GM21447 (cell line): Measurements from ENCODE around the gene PSMB8.
"Not testable (repeated sequence)": the region's sequence is repeated elsewhere in the genome, so short reads cannot be mapped to it uniquely, and the experiment has no call there.

Source experiments
- ATAC-seq: cut with Tn5 transposase; IDR thresholded peaks from one replicate; pipeline ENCODE4 v1.9.1; 2021; ENCODE audit not compliant: unreplicated experiment

The PSMB8 gene

GRCh38 chr6:32843979-32844838, at the start of gene PSMB8:
PSMB8 (minus strand) TSS chr6:32844047; CDS start chr6:32843996, 51 bp downstream.
- ATAC-seq: peak; percentile 65

GRCh38 chr6:32890831-32891230, 47.0 kb upstream of the PSMB8 start:
- no peak for ATAC-seq

DNA sequence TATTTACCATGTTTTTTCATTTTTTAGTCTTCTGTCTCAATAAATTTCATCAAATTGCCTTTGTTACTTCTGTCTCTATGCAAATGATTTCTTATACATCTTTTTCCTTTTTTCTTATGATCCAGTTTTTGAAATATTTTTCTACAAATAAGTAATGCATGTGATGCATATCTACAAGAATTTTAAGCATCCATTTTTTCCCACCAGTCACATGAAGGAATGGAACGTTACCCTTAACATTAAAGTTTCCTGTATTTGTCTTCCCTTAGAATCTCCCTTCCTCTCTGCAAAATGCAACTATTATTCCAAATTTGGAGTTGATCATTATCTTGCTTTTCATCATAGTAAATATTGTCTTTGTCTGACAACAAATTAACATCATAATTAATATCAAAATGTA, 45.7 kb upstream of the PSMB8 start:
- no peak for ATAC-seq

DNA sequence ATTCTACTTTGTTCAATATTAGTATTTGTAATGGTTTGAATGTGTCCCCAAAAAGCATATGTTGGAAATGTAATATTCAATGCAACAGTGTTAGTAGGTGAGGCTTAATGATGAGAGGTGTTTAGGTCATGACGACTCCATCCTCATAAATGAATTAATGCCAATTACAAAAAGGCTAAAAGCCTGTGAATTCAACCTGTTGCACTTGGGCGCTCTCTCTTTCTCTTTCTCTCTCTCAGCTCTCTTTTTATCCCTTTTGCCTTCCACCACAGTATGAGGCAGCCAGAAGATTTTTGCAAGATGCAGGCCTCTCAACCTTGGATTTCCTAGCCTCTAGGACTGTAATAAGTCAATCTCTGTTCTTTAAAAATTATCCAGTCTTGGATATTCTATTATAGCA, 44.7 kb upstream of the PSMB8 start:
- ATAC-seq: no peak

DNA sequence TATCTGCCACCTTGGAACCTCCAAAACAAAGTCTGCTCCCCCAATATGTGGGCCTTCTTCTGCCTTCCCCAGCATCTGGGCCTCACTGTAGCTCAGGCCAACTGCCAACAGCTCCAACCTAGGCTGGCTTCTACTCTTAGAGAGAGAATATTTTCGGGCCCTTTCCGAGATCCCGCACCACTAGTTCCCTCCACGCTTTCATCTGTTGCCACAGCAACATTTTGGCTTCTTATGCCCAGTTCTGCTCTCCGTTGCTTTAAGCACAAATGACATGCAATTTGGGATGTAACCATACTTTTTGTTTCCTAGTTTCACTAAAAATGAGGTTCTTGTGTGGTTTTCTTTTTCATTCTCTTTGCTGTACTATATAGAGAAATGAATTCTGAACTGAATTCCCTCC, 43.8 kb upstream of the PSMB8 start:
- no peak for ATAC-seq

DNA sequence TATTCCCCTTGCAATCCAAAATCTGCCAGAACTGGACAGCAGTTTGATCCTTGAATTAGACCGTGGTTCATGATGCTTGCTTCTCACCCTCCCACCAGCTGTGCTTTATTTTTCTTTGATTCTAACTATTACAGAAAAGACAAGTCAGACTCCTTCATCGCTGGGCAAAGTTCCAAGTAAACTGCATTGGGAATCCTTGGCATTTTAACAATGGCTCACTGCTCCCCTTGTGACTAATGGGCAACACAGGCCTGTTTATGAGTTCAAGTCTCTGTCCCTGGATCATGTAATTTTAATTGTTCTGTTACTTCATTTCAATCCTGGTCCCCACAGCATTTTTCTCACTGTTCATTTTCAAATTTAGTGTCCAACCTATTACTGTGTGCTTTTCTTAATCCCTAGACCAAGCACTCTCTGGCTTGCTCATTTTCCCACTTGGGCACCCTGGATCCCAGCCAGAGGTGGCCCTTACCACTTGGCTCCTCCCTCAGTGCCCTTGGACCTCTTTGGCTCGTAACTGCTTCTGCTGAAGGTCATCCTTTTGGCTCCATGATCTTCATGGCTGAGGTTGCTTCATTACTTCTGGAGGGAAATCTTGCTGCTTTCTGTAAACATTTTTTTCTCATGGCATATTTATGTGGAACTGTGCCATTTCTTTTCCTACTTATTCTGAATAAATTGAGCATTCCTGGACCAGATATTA, 43.0 kb upstream of the PSMB8 start:
- no peak for ATAC-seq

DNA sequence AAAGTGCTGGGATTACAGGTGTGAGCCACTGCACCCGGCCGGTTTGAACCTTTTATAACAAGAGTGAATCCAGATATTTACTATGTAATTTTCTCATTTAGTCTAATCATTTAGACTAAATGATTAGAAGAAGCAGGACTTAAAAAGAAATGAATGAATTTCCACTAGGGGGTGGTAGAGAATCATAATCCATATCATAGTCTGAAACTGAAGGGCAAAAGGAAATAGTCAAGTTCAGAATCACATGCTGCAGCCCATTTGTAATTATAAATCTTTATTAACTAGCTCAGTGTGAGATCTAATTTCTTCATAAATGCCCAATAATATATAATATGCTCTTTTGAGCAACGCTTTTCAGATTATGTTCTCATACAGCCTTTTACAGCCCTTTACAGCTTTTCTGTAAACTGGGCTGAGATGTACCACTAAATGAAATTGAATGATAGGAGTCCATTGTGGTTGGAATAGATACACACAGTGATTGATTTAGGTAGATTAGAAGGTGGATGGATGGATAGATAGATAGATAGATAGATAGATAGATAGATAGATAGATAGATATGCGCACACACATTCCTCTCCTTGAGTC, 41.9 kb upstream of the PSMB8 start:
- no peak for ATAC-seq

DNA sequence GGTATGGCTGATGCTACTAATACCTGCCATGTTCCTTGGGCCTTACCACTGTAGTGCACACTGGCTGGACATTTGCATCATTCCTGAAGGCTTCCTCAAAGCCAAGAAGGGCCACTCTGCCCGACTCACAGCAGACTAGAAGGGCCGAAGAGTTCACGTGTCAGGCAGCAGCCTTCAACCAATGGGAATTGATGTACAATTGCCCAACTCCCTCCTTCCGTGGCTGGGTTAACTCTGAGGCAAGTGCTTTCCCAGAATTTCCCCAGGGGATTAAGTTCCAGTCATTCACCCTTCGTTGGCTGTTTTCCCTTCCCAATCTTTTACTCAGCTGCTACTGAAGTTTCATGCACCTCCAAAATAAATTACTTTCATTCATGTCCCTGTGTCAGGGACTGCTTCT, 39.9 kb upstream of the PSMB8 start:
- no peak for ATAC-seq

DNA sequence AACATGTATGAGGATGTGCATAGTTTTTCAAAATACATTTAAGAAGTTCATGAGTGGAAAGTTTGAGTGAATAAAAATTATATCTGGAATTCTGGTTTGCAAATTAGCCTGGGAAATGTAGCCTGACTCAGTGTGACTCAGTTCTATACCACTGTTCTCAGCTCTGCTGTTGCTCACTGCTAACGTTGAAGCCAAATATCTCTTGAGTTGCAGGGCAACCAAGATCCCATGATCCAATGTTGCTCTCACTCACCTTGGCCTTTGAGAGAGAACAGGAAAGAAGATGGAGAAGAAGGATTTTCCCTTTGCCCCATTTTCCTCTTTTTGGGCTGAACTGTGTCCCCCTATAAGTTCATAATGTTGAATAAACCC, 39.0 kb upstream of the PSMB8 start:
- ATAC-seq: no peak

GRCh38 chr6:32880962-32881361, 37.1 kb upstream of the PSMB8 start:
- ATAC-seq: not testable (repeated sequence)

DNA sequence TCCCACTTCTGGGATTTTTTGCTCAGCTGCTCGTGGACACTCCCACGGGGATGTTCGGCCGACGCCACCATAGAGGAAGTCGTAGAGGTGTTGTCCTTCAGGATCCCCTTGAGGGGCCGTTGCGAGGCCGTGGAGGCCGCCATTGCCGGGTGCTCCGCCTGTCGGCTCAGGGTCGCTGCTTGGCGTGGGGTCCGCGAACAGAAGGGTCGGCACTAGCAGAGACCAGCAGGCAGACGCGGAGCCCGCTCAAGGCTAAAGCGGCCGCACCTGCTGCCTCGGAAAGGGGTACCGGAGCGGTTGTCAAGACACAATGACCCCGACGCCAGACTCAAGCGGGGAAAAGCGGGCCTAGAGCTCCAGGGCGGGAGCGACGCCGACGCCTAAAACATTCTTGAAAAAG, 35.8 kb upstream of the PSMB8 start:
- no peak for ATAC-seq

DNA sequence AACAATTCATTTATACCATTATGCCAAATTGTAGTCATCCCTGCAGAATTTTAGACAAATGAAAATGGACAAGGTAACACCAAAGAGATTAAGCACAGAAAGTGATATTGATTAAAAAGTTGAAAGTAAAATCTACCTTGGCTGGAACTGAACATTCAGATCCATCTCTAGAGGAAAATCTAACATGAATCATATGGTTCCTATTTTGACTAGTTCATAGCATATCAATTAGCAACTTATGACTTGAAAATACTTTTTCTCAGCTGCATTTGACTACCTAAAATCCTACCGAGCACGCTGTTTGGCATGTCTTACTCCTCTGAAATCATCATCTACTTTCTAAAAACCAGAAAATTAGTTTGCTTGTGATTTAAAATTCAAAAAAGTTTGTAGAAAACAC, 32.8 kb upstream of the PSMB8 start:
- no peak for ATAC-seq

DNA sequence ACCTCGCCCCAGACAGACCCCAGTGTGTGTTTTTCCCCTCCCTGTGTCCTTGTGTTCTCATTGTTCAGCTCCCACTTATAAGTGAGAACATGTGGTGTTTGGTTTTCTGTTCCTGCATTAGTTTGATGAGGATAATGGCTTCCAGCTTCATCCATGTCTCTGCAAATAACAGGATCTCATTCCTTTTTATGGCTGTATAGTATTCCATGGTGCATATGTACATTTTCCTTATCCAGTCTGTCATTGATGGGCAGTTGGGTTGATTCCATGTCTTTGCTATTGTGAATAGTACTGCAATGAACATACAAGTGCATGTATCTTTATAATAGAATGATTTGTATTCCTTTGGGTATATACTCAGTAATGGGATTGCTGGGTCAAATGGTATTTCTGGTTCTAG, 30.1 kb upstream of the PSMB8 start:
- ATAC-seq: not testable (repeated sequence)

- no peak for ATAC-seq
Measured at GRCh38 chr6:32868257-32868788, 24.5 kb upstream of the PSMB8 start.

DNA sequence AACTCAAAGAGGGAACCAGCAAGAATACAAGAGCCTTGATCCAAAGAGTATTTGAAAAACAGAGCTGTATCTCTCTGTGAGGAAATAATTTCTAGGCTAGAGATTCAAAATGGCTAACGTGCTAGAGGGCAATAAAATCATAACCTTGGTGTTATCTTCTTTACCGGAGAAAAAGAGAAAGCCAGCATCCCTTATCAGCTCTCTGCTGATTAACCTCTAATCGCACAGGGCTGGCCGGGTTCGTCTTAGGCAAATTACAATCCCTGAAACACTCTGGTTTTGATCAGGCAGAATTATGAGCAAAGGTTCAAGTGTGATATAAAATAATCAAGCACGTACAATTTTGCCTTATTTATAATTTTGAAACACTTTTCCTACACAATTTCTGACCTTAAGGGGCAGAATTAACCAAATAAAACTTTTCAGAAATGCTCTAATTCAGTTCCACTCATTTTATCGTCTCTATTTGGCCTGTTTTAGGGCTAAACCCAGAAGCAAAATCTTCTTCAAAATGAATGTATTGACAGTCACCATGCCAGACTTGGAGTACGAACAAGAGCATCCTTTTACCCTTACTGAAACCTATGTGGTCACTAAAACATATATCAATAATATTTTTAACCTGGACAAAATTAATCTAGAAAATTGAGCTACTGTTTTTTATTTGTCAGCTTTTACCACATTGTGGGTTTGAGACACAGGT, 23.9 kb upstream of the PSMB8 start:
- ATAC-seq: no peak

- ATAC-seq: no peak
Measured at GRCh38 chr6:32867022-32867477, 23.2 kb upstream of the PSMB8 start.

- no peak for ATAC-seq
Measured at GRCh38 chr6:32865724-32866443, 22.0 kb upstream of the PSMB8 start.

GRCh38 chr6:32862725-32863124, 18.9 kb upstream of the PSMB8 start:
- ATAC-seq: no peak

- no peak for ATAC-seq
Measured at GRCh38 chr6:32860674-32861073, 16.8 kb upstream of the PSMB8 start.

GRCh38 chr6:32858194-32858593, 14.3 kb upstream of the PSMB8 start:
- ATAC-seq: no peak
